Fibroblast of pulmonary artery (primary cell): ENCODE results near the gene RPRD1B.
A peak's percentile ranks its signal among the peaks of the same experiment; 100 is the strongest.

Experiments
- DNase-seq: peaks from one replicate; pipeline ENCODE4 v3.0.0-alpha.2; 2010; ENCODE audit warnings: low read depth
- H3K4me3 ChIP-seq: replicated peaks from 2 replicates; pipeline ENCODE4 v1.5.1; 2011; ENCODE audit warnings: low read depth, mild to moderate bottlenecking, control low read depth, low read length, moderate library complexity
- CTCF ChIP-seq: IDR thresholded peaks from 2 replicates; pipeline ENCODE4 v1.5.1; 2011; ENCODE audit warnings: mild to moderate bottlenecking, control low read depth, low read length, inconsistent platforms; ENCODE audit errors: missing control alignments

Gene RPRD1B

GRCh38 chr20:38112930-38113294 is 79.4 kb downstream of the RPRD1B start:
- TF ChIP-seq CTCF = no peak
- H3K4me3 ChIP-seq = no peak overlapping the region
- DNase-seq = no peak

- no peak for DNase-seq
- TF ChIP-seq CTCF = peak; percentile 18
- no peak overlapping the region for H3K4me3 ChIP-seq
Measured at GRCh38 chr20:38113401-38114325, 80.1 kb downstream of the RPRD1B start.

GRCh38 chr20:38114353-38114791 is 80.8 kb downstream of the RPRD1B start:
- DNase-seq = peak; percentile 63
- no peak overlapping the region for H3K4me3 ChIP-seq
- no peak for TF ChIP-seq CTCF

GRCh38 chr20:38115205-38115604 is 81.7 kb downstream of the RPRD1B start:
- TF ChIP-seq CTCF = peak; percentile 3
- no peak overlapping the region for H3K4me3 ChIP-seq
- DNase-seq = no peak

- DNase-seq = no peak
- no peak for TF ChIP-seq CTCF
- no peak overlapping the region for H3K4me3 ChIP-seq
Measured at GRCh38 chr20:38115896-38116295, 82.3 kb downstream of the RPRD1B start.

GRCh38 chr20:38116409-38117165 is 83.0 kb downstream of the RPRD1B start:
- DNase-seq = no peak
- TF ChIP-seq CTCF = no peak
- no peak overlapping the region for H3K4me3 ChIP-seq
